Trophoblast cell (in vitro differentiated cells and primary cell): Measurements from ENCODE around the gene EPHA6.
A peak's percentile ranks its signal among the peaks of the same experiment; 100 is the strongest.

ENCODE experiments used
- DNase-seq, 2 donors: peaks; one replicate each; pipeline ENCODE4 v3.0.0-alpha.2; 2016
- H2AFZ ChIP-seq: 2 replicates; pipeline ENCODE4 v1.6.1; 2013; ENCODE audit warnings: low read length, moderate library complexity, mild to moderate bottlenecking; ENCODE audit not compliant: insufficient read depth, poor library complexity
- H2AK5ac ChIP-seq: 2 replicates; pipeline ENCODE4 v1.6.1; 2013; ENCODE audit warnings: mild to moderate bottlenecking, low read length
- H2BK120ac ChIP-seq: 2 replicates; pipeline ENCODE4 v1.6.1; 2013; ENCODE audit warnings: low read length, mild to moderate bottlenecking, moderate library complexity; ENCODE audit not compliant: insufficient read depth, poor library complexity
- H2BK12ac ChIP-seq: 2 replicates; pipeline ENCODE4 v1.6.1; 2013; ENCODE audit warnings: mild to moderate bottlenecking, low read length, moderate library complexity
- H2BK5ac ChIP-seq: 2 replicates; pipeline ENCODE4 v1.6.1; 2013; ENCODE audit warnings: low read length, low read depth, moderate library complexity, mild to moderate bottlenecking; ENCODE audit not compliant: poor library complexity
- H3K14ac ChIP-seq: 2 replicates; pipeline ENCODE4 v1.6.1; 2013; ENCODE audit warnings: mild to moderate bottlenecking, low read length
- H3K18ac ChIP-seq: 2 replicates; pipeline ENCODE4 v1.6.1; 2013; ENCODE audit warnings: mild to moderate bottlenecking, low read length
- H3K23ac ChIP-seq: 2 replicates; pipeline ENCODE4 v1.6.1; 2013; ENCODE audit warnings: low read length
- H3K27ac ChIP-seq: 2 replicates; pipeline ENCODE4 v1.5.1; 2013; ENCODE audit warnings: low read depth, mild to moderate bottlenecking, inconsistent platforms, low read length, moderate library complexity
- H3K27me3 ChIP-seq: 2 replicates; pipeline ENCODE4 v1.6.1; 2013; ENCODE audit warnings: inconsistent platforms, mild to moderate bottlenecking, low read length, moderate library complexity; ENCODE audit not compliant: insufficient read depth
- H3K36me3 ChIP-seq, 2 experiments: 1 replicate in 1 of 2; 2 replicates in 1 of 2; pipeline ENCODE4 v1.6.1; 2013; ENCODE audit warnings: low read length in 2 of 2, mild to moderate bottlenecking in 2 of 2, moderate library complexity in 1 of 2; ENCODE audit not compliant: insufficient read depth in 2 of 2, control insufficient read depth in 1 of 2
- H3K4ac ChIP-seq: 2 replicates; pipeline ENCODE4 v1.6.1; 2013; ENCODE audit warnings: low read depth, mild to moderate bottlenecking, low read length, moderate library complexity
- H3K4me1 ChIP-seq, 2 experiments: 1 replicate in 1 of 2; 2 replicates in 1 of 2; pipeline ENCODE4 v1.6.1; 2013; ENCODE audit warnings: low read length in 2 of 2, mild to moderate bottlenecking in 2 of 2, moderate library complexity in 1 of 2; ENCODE audit not compliant: insufficient read depth in 2 of 2, control insufficient read depth in 1 of 2
- H3K4me2 ChIP-seq: 2 replicates; pipeline ENCODE4 v1.6.1; 2013; ENCODE audit warnings: inconsistent platforms, mild to moderate bottlenecking, low read length, moderate library complexity
- H3K4me3 ChIP-seq: 2 replicates; pipeline ENCODE4 v1.5.1; 2013; ENCODE audit warnings: mild to moderate bottlenecking, low read depth, low read length, inconsistent platforms
- H3K79me1 ChIP-seq: one replicate; pipeline ENCODE4 v1.6.1; 2013; ENCODE audit warnings: low read length
- H3K79me2 ChIP-seq: 2 replicates; pipeline ENCODE4 v1.6.1; 2013; ENCODE audit warnings: low read length, mild to moderate bottlenecking; ENCODE audit not compliant: control insufficient read depth, insufficient read depth, poor library complexity
- H3K9ac ChIP-seq: 2 replicates; pipeline ENCODE4 v1.6.1; 2013; ENCODE audit warnings: mild to moderate bottlenecking, low read length
- H3K9me3 ChIP-seq: 2 replicates; pipeline ENCODE4 v1.6.1; 2013; ENCODE audit warnings: low read depth, mild to moderate bottlenecking, control low read depth, inconsistent platforms, low read length; ENCODE audit not compliant: insufficient read depth
- H4K12ac ChIP-seq: 2 replicates; pipeline ENCODE4 v1.6.1; 2013; ENCODE audit warnings: low read depth, mild to moderate bottlenecking, low read length, moderate library complexity
- H4K8ac ChIP-seq: 2 replicates; pipeline ENCODE4 v1.6.1; 2013; ENCODE audit warnings: low read depth, mild to moderate bottlenecking, low read length, moderate library complexity
- H4K91ac ChIP-seq: one replicate; pipeline ENCODE4 v1.6.1; 2013; ENCODE audit warnings: low read depth, mild to moderate bottlenecking, low read length, moderate library complexity
- WGBS: extraction: QIAGEN DNeasy Blood & Tissue Kit; methylation state at CpG from one replicate; pipeline ENCODE4 v1.1.7; 2013; ENCODE audit warnings: missing lambda C conversion rate; ENCODE audit not compliant: insufficient read length, insufficient coverage; ENCODE audit errors: extremely low coverage; 5-methylcytosine and 5-hydroxymethylcytosine counted together

Gene EPHA6

DNA sequence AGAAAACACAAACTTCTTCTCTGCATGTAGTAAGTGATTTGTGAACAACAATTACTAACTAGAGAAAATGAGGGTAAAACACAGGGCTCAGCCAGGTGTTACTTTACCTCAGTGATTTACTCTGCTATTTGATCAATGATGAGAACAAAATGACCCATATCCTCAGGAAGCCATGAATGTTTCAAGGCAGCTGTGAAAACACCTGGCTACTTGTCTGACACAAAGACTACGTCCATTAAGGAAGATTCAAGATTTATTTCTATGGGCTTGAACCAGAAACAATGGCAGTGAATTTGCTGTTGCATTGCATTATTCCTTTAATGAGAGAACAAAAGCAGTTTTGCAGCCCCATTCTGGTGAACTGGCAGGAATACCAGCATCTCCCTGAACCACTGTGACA, 575.5 kb downstream of the EPHA6 start:
- H3K79me2 ChIP-seq: no peaks in the 10 kb centered on the region
- H4K12ac ChIP-seq: no peak overlapping the region
- H3K9ac ChIP-seq: no peak overlapping the region
- H2BK12ac ChIP-seq: no peak overlapping the region
- H3K23ac ChIP-seq: no peak overlapping the region
- H3K4me2 ChIP-seq: no peak overlapping the region
- H3K79me1 ChIP-seq: no peaks in the 10 kb centered on the region
- no peaks in the 10 kb centered on the region for H3K27me3 ChIP-seq
- no peaks in the 10 kb centered on the region for H3K9me3 ChIP-seq
- H4K91ac ChIP-seq: no peak overlapping the region
- no peak overlapping the region for H2BK5ac ChIP-seq
- no peak overlapping the region for H3K27ac ChIP-seq
- no peak overlapping the region for H2AK5ac ChIP-seq
- no peak overlapping the region for H3K4me3 ChIP-seq
- H2AFZ ChIP-seq: no peak overlapping the region
- no peaks in the 10 kb centered on the region for H3K36me3 ChIP-seq
- H2BK120ac ChIP-seq: no peak overlapping the region
- H3K4me1 ChIP-seq: no peaks in the 10 kb centered on the region
- H4K8ac ChIP-seq: no peak overlapping the region
- no peak overlapping the region for H3K14ac ChIP-seq
- peak; percentile 22 to 61 for DNase-seq
- no CpG with 5 or more reads among the region's 1 CpG for WGBS
- H3K4ac ChIP-seq: no peak overlapping the region
- no peak overlapping the region for H3K18ac ChIP-seq

DNA sequence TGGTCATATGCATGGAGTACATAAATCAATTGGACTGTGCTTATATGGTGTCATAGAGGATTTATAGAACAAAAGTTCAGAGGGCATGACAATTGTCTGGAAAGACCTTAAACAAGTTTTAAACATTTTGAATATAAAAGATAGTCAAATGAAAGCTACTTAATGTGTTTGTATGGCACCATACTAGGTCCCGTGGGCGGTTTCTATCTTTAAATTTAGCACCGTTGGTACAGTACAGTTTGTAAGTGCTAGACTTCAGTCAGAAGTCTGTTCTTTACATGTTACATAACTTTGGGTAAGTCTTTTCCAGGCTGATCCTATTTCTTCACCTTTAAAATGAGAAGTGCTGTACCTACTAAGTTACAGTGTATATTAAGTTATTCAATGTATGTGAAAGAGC, 576.8 kb downstream of the EPHA6 start:
- no CpG with 5 or more reads among the region's 3 CpGs for WGBS
- no peaks in the 10 kb centered on the region for H3K36me3 ChIP-seq

DNA sequence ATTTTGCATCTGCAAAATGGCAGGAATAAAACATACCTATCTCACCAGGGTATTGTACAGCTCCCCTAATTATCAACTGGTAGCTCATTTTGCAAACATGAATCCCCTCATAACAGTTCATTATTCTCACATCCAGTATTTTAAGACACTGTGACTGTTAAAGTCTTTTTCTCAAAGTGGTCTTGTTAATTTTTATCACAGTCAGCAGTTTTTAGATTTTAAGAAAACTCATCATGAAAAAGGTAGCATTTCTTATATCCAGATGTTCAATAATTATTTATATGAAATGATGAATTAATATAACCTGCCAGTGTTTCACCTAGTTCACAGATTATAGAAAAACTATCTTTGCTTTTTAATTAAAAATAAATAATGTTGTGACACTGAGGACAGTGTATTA, 595.2 kb downstream of the EPHA6 start:
- Histone ChIP-seq H3K23ac (no peak overlapping the region), H3K27me3 (no peaks in the 10 kb centered on the region), H2BK5ac (no peak overlapping the region), H3K27ac (no peak overlapping the region), H3K14ac (no peak overlapping the region), H3K9ac (no peak overlapping the region), H3K4ac (no peak overlapping the region), H3K18ac (no peak overlapping the region), H2AK5ac (no peak overlapping the region), H4K12ac (no peak overlapping the region), H4K8ac (no peak overlapping the region), H3K79me1 (no peaks in the 10 kb centered on the region), H3K4me1 (no peaks in the 10 kb centered on the region), H3K36me3 (no peaks in the 10 kb centered on the region), H2BK120ac (no peak overlapping the region), H2BK12ac (no peak overlapping the region), H3K9me3 (no peaks in the 10 kb centered on the region), H3K4me2 (no peak overlapping the region), H4K91ac (no peak overlapping the region), H2AFZ (no peak overlapping the region), H3K4me3 (no peak overlapping the region), H3K79me2 (no peaks in the 10 kb centered on the region)
- no peak for DNase-seq

More for the DNA sequence above, 576.8 kb downstream of the EPHA6 start:
- no peak overlapping the region for H4K91ac ChIP-seq
- no peak overlapping the region for H3K23ac ChIP-seq
- no peaks in the 10 kb centered on the region for H3K27me3 ChIP-seq
- H3K14ac ChIP-seq: no peak overlapping the region
- no peaks in the 10 kb centered on the region for H3K79me2 ChIP-seq
- H3K9me3 ChIP-seq: no peaks in the 10 kb centered on the region
- H2BK120ac ChIP-seq: no peak overlapping the region
- H2BK12ac ChIP-seq: no peak overlapping the region
- H3K4me3 ChIP-seq: no peak overlapping the region
- no peak overlapping the region for H2AFZ ChIP-seq
- no peak overlapping the region for H4K8ac ChIP-seq
- no peak overlapping the region for H2BK5ac ChIP-seq
- H3K4ac ChIP-seq: no peak overlapping the region
- DNase-seq: no peak
- no peak overlapping the region for H4K12ac ChIP-seq
- no peaks in the 10 kb centered on the region for H3K79me1 ChIP-seq
- H3K9ac ChIP-seq: no peak overlapping the region
- H3K4me2 ChIP-seq: no peak overlapping the region
- H3K4me1 ChIP-seq: no peaks in the 10 kb centered on the region
- H2AK5ac ChIP-seq: no peak overlapping the region
- H3K27ac ChIP-seq: no peak overlapping the region
- H3K18ac ChIP-seq: no peak overlapping the region

DNA sequence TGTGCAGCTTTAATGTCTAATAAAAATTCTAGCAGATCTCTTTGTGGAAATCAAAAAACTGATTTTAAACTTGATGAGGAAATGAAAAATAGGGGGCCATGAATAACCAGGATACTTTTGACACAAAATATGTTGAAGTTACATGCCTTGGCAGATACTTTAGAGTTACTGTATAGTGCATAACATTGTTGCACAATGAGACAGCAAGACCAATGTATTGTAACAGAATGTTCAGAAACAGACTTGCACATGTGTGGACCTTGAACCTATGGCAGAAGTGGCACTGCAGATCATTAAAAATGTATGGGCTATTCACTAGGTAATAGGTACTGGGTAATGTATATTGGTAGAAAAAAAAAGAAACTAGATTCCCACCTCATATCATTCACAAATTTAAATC, 607.2 kb downstream of the EPHA6 start:
- no peaks in the 10 kb centered on the region for H3K79me1 ChIP-seq
- no peak overlapping the region for H2BK120ac ChIP-seq
- no peak overlapping the region for H3K14ac ChIP-seq
- no peak overlapping the region for H4K12ac ChIP-seq
- no peak overlapping the region for H2BK5ac ChIP-seq
- no peak overlapping the region for H4K8ac ChIP-seq
- no peaks in the 10 kb centered on the region for H3K27me3 ChIP-seq
- no peaks in the 10 kb centered on the region for H3K79me2 ChIP-seq
- H4K91ac ChIP-seq: no peak overlapping the region
- peak in 1 of 2 donors; percentile 1 for DNase-seq
- H3K4me1 ChIP-seq: no peaks in the 10 kb centered on the region
- no peaks in the 10 kb centered on the region for H3K36me3 ChIP-seq
- H3K23ac ChIP-seq: no peak overlapping the region
- H3K9me3 ChIP-seq: peaks cover 1% of the 10 kb centered on the region
- H2BK12ac ChIP-seq: no peak overlapping the region
- no peak overlapping the region for H2AK5ac ChIP-seq
- no peak overlapping the region for H3K4me2 ChIP-seq
- H2AFZ ChIP-seq: no peak overlapping the region
- no peak overlapping the region for H3K4ac ChIP-seq
- no peak overlapping the region for H3K27ac ChIP-seq
- no peak overlapping the region for H3K9ac ChIP-seq
- no peak overlapping the region for H3K18ac ChIP-seq
- no peak overlapping the region for H3K4me3 ChIP-seq

DNA sequence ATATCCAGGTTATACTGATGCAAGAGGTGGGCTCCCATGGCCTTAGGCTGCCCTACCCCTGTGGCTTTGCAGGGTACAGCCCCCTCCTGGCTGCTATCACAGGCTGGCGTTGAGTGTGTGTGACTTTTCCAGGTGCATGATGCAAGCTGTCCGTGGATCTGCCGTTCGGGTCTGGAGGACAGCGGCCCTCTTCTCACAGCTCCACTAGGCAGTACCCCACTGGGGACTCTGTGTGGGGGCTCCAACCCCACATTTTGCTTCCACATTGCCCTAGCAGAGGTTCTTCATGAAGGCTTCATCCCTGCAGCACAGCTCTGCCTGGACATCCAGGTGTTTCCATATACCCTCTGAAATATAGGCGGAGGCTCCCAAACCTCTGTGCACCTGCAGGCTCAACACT, 610.6 kb downstream of the EPHA6 start:
- Histone ChIP-seq H2BK5ac (no peak overlapping the region), H4K91ac (no peak overlapping the region), H2AK5ac (no peak overlapping the region), H4K8ac (no peak overlapping the region), H3K4me1 (no peaks in the 10 kb centered on the region), H2BK12ac (no peak overlapping the region), H3K79me2 (no peaks in the 10 kb centered on the region), H3K4ac (no peak overlapping the region), H3K4me2 (no peak overlapping the region), H3K36me3 (no peaks in the 10 kb centered on the region), H3K4me3 (no peak overlapping the region), H3K23ac (no peak overlapping the region), H3K18ac (no peak overlapping the region), H3K9me3 (peaks cover 1% of the 10 kb centered on the region), H3K79me1 (no peaks in the 10 kb centered on the region), H2BK120ac (no peak overlapping the region), H4K12ac (no peak overlapping the region), H3K9ac (no peak overlapping the region), H3K27me3 (no peaks in the 10 kb centered on the region), H2AFZ (no peak overlapping the region), H3K27ac (no peak overlapping the region), H3K14ac (no peak overlapping the region)
- no peak for DNase-seq
- WGBS: no CpG with 5 or more reads among the region's 6 CpGs
